ENCODE results near the gene C1QTNF4. TPM values are rescaled to one million over a fixed set of nuclear protein-coding genes. Genes with fewer than 3 reads are reported as not detected.

Gene C1QTNF4
- total and polyA plus RNA-seq, 2 of the 13 experiments (the other 11 are each of a cell fraction or from before 2014, with no cell fraction given), result not detected

DNA sequence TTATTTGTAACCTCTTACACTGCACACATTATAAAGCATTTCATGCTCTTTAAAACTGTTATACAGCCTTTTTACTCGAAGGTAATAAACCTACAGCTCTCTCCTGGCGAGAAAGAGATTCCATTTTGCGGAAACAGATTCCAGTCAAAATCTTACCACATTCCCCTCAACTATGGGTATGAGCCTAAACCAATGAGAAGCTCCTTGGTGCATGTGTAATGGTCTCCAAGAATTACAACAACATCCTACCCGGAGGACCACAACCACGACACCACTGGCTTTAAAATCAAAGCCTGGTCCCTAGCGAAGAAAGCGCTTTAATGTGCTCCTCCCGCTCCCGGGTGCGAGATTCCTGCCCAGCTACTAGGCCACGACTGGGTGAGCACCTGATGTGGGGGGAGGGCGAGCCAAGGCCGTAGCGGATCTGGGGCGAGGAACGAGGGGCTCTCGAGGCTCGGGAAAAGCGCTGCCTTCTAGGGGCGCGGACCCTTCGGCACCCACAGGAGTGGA is 42.1 kb downstream of the C1QTNF4 start (continued):
- TF ChIP-seq TAF15 (IDR thresholded peaks at IDR 0.05; ENCODE audit: low read depth, low read length, poor library complexity, severe bottlenecking) (no peak), HCFC1 (IDR thresholded peaks at IDR 0.05; ENCODE audit: low read depth, low read length) (no peak), ZNF547 (CRISPR knock-in tag; IDR thresholded peaks at IDR 0.05) (no peak; the same call in 1 of the 2 replicates), ZNF75D (CRISPR knock-in tag; IDR thresholded peaks at IDR 0.05; ENCODE audit: borderline replicate concordance) (no peak), ZNF83 (CRISPR knock-in tag; IDR thresholded peaks at IDR 0.05; ENCODE audit: borderline replicate concordance) (no peak), EEA1 (CRISPR knock-in tag; IDR thresholded peaks at IDR 0.05; ENCODE audit: borderline replicate concordance) (no peak), THYN1 (CRISPR knock-in tag; IDR thresholded peaks at IDR 0.05; ENCODE audit: borderline replicate concordance, low read depth) (no peak), ZNF446 (CRISPR knock-in tag; IDR thresholded peaks at IDR 0.05) (no peak), CHD4 (IDR thresholded peaks at IDR 0.05; ENCODE audit: borderline replicate concordance, low read length) (no peak), HIC2 (CRISPR knock-in tag; IDR thresholded peaks at IDR 0.05; ENCODE audit: low read depth) (no peak), ZNF333 (CRISPR knock-in tag; IDR thresholded peaks at IDR 0.05; ENCODE audit: borderline replicate concordance) (no peak), ZNF557 (CRISPR knock-in tag; IDR thresholded peaks at IDR 0.05) (no peak), ZNF749 (CRISPR knock-in tag; IDR thresholded peaks at IDR 0.05; ENCODE audit: borderline replicate concordance) (no peak), RAD51 (IDR thresholded peaks at IDR 0.05; ENCODE audit: borderline replicate concordance) (no peak), SOX6 (IDR thresholded peaks at IDR 0.05) (no peak), SOX6 (CRISPR knock-in tag; IDR thresholded peaks at IDR 0.05) (no peak), ATF4 (CRISPR knock-in tag; IDR thresholded peaks at IDR 0.05) (no peak)
- TF ChIP-seq, protein P1, sequence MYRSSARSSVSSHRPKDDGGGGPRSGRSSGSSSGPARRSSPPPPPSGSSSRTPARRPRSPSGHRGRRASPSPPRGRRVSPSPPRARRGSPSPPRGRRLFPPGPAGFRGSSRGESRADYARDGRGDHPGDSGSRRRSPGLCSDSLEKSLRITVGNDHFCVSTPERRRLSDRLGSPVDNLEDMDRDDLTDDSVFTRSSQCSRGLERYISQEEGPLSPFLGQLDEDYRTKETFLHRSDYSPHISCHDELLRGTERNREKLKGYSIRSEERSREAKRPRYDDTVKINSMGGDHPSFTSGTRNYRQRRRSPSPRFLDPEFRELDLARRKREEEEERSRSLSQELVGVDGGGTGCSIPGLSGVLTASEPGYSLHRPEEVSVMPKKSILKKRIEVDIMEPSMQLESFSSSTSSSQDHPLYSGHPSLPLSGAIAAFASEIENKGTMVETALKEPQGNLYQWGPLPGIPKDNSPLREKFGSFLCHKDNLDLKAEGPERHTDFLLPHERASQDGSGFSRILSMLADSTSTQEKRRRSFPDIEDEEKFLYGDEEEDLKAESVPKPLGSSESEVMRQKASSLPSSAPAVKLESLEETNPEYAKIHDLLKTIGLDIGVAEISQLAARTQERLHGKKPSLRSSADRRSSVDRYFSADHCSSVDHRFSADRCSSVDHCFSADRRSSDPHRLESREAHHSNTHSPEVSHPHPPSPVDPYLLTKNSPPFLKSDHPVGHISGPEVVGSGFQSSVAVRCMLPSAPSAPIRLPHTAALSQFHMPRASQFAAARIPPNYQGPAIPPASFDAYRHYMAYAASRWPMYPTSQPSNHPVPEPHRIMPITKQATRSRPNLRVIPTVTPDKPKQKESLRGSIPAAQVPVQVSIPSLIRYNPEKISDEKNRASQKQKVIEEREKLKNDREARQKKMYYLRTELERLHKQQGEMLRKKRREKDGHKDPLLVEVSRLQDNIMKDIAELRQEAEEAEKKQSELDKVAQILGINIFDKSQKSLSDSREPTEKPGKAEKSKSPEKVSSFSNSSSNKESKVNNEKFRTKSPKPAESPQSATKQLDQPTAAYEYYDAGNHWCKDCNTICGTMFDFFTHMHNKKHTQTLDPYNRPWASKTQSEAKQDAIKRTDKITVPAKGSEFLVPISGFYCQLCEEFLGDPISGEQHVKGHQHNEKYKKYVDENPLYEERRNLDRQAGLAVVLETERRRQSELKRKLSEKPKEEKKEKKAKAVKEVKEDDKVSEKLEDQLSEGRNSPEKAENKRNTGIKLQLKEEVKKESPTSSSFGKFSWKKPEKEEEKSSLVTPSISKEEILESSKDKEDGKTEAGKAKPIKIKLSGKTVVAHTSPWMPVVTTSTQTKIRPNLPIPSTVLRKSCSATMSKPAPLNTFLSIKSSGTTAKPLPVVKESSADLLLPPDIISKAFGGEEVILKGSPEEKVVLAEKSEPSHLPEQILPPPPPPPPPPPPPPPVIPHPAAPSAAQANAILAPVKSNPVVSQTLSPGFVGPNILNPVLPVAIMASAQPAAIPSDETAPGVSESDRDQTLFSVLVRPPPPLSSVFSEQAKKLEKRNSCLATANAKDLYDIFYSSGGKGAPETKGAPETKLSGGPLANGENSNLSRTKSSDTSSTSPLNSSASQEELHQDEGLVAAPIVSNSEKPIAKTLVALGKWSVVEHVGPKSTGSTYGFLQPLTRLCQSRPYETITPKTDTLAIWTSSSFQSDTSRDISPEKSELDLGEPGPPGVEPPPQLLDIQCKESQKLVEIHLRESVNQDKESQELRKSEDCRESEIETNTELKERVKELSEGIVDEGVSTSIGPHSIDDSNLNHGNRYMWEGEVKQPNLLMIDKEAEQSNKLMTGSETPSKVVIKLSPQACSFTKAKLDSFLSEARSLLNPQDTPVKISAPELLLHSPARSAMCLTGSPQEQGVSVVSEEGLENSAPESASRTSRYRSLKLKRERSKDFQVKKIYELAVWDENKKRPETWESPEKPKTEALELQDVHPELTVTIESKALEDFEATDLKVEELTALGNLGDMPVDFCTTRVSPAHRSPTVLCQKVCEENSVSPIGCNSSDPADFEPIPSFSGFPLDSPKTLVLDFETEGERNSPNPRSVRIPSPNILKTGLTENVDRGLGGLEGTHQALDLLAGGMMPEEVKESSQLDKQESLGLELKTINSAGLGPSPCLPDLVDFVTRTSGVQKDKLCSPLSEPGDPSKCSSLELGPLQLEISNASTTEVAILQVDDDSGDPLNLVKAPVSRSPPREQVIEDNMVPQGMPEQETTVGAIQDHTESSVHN (CRISPR knock-in tag; IDR thresholded peaks at IDR 0.05), result no peak
- TF ChIP-seq, protein P2, sequence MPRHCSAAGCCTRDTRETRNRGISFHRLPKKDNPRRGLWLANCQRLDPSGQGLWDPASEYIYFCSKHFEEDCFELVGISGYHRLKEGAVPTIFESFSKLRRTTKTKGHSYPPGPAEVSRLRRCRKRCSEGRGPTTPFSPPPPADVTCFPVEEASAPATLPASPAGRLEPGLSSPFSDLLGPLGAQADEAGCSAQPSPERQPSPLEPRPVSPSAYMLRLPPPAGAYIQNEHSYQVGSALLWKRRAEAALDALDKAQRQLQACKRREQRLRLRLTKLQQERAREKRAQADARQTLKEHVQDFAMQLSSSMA (CRISPR knock-in tag; IDR thresholded peaks at IDR 0.05), result no peak
